Hepatocyte (in vitro differentiated cells): ENCODE results near the gene ECT2.

Source experiments
- CTCF ChIP-seq: fragments of 200-600 bp; sonication (generic); IDR thresholded peaks from 2 replicates; pipeline ENCODE4 v1.5.1; 2016; ENCODE audit warnings: antibody characterized with exemption, mild to moderate bottlenecking; ENCODE audit not compliant: poor library complexity
- EZH2 ChIP-seq: fragments of 200-600 bp; sonication (generic); IDR thresholded peaks from 2 replicates; pipeline ENCODE4 v1.6.1; 2016; ENCODE audit warnings: antibody characterized with exemption, mild to moderate bottlenecking, borderline replicate concordance
- EZH2phosphoT487 ChIP-seq: fragments of 200-600 bp; sonication (generic); IDR thresholded peaks from one replicate; pipeline ENCODE4 v1.6.1; 2018; ENCODE audit warnings: antibody characterized with exemption, mild to moderate bottlenecking, low read depth, moderate library complexity; ENCODE audit not compliant: unreplicated experiment, severe bottlenecking

- TF ChIP-seq CTCF (peak; percentile 70), EZH2 (no peak), EZH2phosphoT487 (no peak)
Measured at GRCh38 chr3:172808969-172809546, 58.5 kb downstream of the ECT2 start.
